Calu3 (cell line): ENCODE results near the gene PIK3R1. TPM values are rescaled to one million over a fixed set of nuclear protein-coding genes. Genes with fewer than 3 reads are reported as not detected.

Source experiments
- BruUV-seq: library from RNA; stranded (reverse); fragments of 400-500 nt; replicated peaks from 2 replicates; lab custom pipeline; 2021; lab: Mats Ljungman, UMichigan
- CTCF ChIA-PET: fragments of 300-600 bp; sonication (Branson Sonifier 250); formaldehyde crosslinking; loops from one replicate; lab custom pipeline; 2022; ENCODE audit warnings: antibody characterized with exemption; lab: Charles Lee
- DNase-seq: peaks from one replicate; pipeline ENCODE4 v3.0.0; 2022
- H3K27ac Mint-ChIP-seq: one replicate; pipeline ENCODE4 v1.8.0; 2022; ENCODE audit warnings: mixed read lengths; ENCODE audit not compliant: unreplicated experiment
- H3K27me3 Mint-ChIP-seq: one replicate; pipeline ENCODE4 v1.8.0; 2022; ENCODE audit warnings: mixed read lengths; ENCODE audit not compliant: unreplicated experiment
- H3K36me3 Mint-ChIP-seq: one replicate; pipeline ENCODE4 v1.8.0; 2022; ENCODE audit warnings: mild to moderate bottlenecking, moderate library complexity, mixed read lengths; ENCODE audit not compliant: insufficient read depth, unreplicated experiment
- H3K4me1 Mint-ChIP-seq: one replicate; pipeline ENCODE4 v1.8.0; 2022; ENCODE audit warnings: mild to moderate bottlenecking, low read depth, mixed read lengths; ENCODE audit not compliant: unreplicated experiment
- H3K4me3 Mint-ChIP-seq: one replicate; pipeline ENCODE4 v1.8.0; 2022; ENCODE audit warnings: mild to moderate bottlenecking, low read depth, moderate library complexity, mixed read lengths; ENCODE audit not compliant: unreplicated experiment
- H3K9me3 Mint-ChIP-seq: one replicate; pipeline ENCODE4 v1.8.0; 2022; ENCODE audit warnings: low read depth, mixed read lengths; ENCODE audit not compliant: unreplicated experiment
- CTCF ChIP-seq: fragments of 200-600 bp; IDR thresholded peaks from one replicate; pipeline ENCODE4 v1.8.0; 2022; ENCODE audit warnings: antibody characterized with exemption; ENCODE audit not compliant: unreplicated experiment
- intact Hi-C: fragments of 100-400 bp; cut with micrococcal nuclease; formaldehyde crosslinking; loops from one replicate; pipeline ENCODE4 v1.10.0; 2022; ENCODE audit not compliant: unreplicated experiment
- total RNA-seq: library from RNA; stranded (reverse); gene quantifications from 2 replicates; pipeline ENCODE4 v1.2.3, GENCODE V29; 2022

Gene PIK3R1
- total RNA-seq, 1 experiment from 2014 or later = 74.8 TPM

GRCh38 chr5:68289498-68289897 is 73.9 kb downstream of the PIK3R1 start:
- no peak for DNase-seq
- peak overlapping the region; percentile 79 for H3K4me3 Mint-ChIP-seq
- H3K36me3 Mint-ChIP-seq = peaks cover 70% of the 10 kb centered on the region
- intact Hi-C loops = loop anchor here (2.0 to 10.0 kb wide), 5 partner anchors 43 to 455 kb away; no protein-coding TSS in a partner anchor
- peaks cover 59% of the 10 kb centered on the region for H3K4me1 Mint-ChIP-seq
- no peaks in the 10 kb centered on the region for H3K27me3 Mint-ChIP-seq
- BruUV-seq = no TSS peak
- H3K27ac Mint-ChIP-seq = peak overlapping the region; percentile 84
- TF ChIP-seq CTCF = no peak
- CTCF ChIA-PET = interaction anchor here (0.9 kb wide), 1 partner anchor 71 kb away, joined by 3 read pairs; no protein-coding TSS in a partner anchor
- no peaks in the 10 kb centered on the region for H3K9me3 Mint-ChIP-seq

GRCh38 chr5:68290260-68290674 is 74.7 kb downstream of the PIK3R1 start:
- CTCF ChIA-PET = interaction anchor here (0.7 to 0.9 kb wide), 3 partner anchors 13 to 105 kb away, joined by 3 to 4 read pairs (median 3); no protein-coding TSS in a partner anchor
- DNase-seq = peak; percentile 24
- peak overlapping the region; percentile 79 for H3K4me3 Mint-ChIP-seq
- H3K27ac Mint-ChIP-seq = peak overlapping the region; percentile 61
- no peaks in the 10 kb centered on the region for H3K27me3 Mint-ChIP-seq
- no peaks in the 10 kb centered on the region for H3K9me3 Mint-ChIP-seq
- no TSS peak for BruUV-seq
- intact Hi-C loops = no loop called here
- TF ChIP-seq CTCF = no peak
- H3K4me1 Mint-ChIP-seq = peaks cover 63% of the 10 kb centered on the region
- H3K36me3 Mint-ChIP-seq = peaks cover 76% of the 10 kb centered on the region

GRCh38 chr5:68290847-68291246 is 75.3 kb downstream of the PIK3R1 start:
- no peak for TF ChIP-seq CTCF
- intact Hi-C loops = no loop called here
- H3K4me3 Mint-ChIP-seq = peak overlapping the region; percentile 79
- CTCF ChIA-PET = interaction anchor here (0.7 to 0.9 kb wide), 2 partner anchors 13 to 104 kb away, joined by 3 to 4 read pairs; no protein-coding TSS in a partner anchor
- H3K9me3 Mint-ChIP-seq = no peaks in the 10 kb centered on the region
- peak overlapping the region; percentile 61 for H3K27ac Mint-ChIP-seq
- peaks cover 63% of the 10 kb centered on the region for H3K4me1 Mint-ChIP-seq
- no peaks in the 10 kb centered on the region for H3K27me3 Mint-ChIP-seq
- TSS peak; percentile 48 for BruUV-seq
- peaks cover 76% of the 10 kb centered on the region for H3K36me3 Mint-ChIP-seq
- DNase-seq = no peak

- no peak for TF ChIP-seq CTCF
- CTCF ChIA-PET = interaction anchor here (0.6 kb wide), 1 partner anchor 1178 kb away, joined by 3 read pairs; no protein-coding TSS in a partner anchor
- Mint-ChIP-seq H3K27ac (peak overlapping the region; percentile 61), H3K36me3 (peaks cover 84% of the 10 kb centered on the region), H3K4me1 (peaks cover 67% of the 10 kb centered on the region), H3K4me3 (peak overlapping the region; percentile 29), H3K27me3 (no peaks in the 10 kb centered on the region), H3K9me3 (no peaks in the 10 kb centered on the region)
- BruUV-seq = no TSS peak
- no peak for DNase-seq
- intact Hi-C loops = no loop called here
Measured at GRCh38 chr5:68292316-68292715, 76.8 kb downstream of the PIK3R1 start.
